ENCODE data around the gene COL5A2.
A peak's percentile ranks its signal among the peaks of the same experiment; 100 is the strongest.

COL5A2 gene

DNA sequence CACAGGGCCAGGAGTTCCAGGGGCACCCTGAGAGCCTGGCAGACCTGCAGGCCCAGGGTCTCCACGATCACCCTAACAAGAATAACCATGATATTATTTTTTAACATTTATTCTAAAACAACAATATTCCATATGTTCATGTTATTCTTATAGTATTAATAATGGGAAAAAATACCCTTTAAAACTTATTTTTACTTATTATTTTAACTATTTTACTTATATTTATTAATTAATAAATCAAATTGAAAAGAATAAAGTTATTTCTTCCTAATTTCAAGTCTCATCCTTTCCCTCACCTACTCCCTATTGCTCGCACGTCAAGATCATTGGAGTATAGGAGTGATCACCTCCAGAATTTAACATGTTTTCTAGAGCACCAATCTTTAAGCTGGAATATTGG lies 133.7 kb downstream of the COL5A2 start:
- TF ChIP-seq, protein P1, sequence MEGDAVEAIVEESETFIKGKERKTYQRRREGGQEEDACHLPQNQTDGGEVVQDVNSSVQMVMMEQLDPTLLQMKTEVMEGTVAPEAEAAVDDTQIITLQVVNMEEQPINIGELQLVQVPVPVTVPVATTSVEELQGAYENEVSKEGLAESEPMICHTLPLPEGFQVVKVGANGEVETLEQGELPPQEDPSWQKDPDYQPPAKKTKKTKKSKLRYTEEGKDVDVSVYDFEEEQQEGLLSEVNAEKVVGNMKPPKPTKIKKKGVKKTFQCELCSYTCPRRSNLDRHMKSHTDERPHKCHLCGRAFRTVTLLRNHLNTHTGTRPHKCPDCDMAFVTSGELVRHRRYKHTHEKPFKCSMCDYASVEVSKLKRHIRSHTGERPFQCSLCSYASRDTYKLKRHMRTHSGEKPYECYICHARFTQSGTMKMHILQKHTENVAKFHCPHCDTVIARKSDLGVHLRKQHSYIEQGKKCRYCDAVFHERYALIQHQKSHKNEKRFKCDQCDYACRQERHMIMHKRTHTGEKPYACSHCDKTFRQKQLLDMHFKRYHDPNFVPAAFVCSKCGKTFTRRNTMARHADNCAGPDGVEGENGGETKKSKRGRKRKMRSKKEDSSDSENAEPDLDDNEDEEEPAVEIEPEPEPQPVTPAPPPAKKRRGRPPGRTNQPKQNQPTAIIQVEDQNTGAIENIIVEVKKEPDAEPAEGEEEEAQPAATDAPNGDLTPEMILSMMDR (IDR thresholded peaks at IDR 0.05; ENCODE audit: low read length, missing control alignments), result no peak

DNA sequence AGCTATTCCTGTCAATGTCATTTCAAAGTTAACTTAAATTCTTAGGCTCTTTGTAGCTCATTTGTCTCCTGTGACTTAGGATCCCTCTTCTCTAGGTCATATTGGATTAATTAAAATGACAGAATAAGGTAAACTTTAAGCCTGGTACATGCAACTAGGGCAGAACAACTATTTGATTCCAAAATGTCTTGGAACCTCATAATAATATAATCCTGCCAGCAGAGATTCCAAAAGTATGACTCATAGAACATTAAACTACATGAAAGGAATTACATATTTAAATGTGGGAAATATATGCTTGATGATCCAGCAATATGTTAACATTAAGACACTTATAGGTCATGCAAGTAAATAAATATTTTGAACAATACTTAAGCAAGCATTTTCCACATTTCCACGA lies 142.0 kb downstream of the COL5A2 start:
- H3K4me3 ChIP-seq (replicated peaks; ENCODE audit: low read depth, low read length), result no peak overlapping the region
- peak; percentile 59 for DNase-seq (ENCODE audit: low read depth)
- TF ChIP-seq, protein P1 (IDR thresholded peaks at IDR 0.05; ENCODE audit: low read length, missing control alignments), result no peak

More for the DNA sequence above, 133.7 kb downstream of the COL5A2 start:
- no peak overlapping the region for H3K4me3 ChIP-seq (replicated peaks; ENCODE audit: low read depth, low read length)
- no peak for DNase-seq (ENCODE audit: low read depth)

DNA sequence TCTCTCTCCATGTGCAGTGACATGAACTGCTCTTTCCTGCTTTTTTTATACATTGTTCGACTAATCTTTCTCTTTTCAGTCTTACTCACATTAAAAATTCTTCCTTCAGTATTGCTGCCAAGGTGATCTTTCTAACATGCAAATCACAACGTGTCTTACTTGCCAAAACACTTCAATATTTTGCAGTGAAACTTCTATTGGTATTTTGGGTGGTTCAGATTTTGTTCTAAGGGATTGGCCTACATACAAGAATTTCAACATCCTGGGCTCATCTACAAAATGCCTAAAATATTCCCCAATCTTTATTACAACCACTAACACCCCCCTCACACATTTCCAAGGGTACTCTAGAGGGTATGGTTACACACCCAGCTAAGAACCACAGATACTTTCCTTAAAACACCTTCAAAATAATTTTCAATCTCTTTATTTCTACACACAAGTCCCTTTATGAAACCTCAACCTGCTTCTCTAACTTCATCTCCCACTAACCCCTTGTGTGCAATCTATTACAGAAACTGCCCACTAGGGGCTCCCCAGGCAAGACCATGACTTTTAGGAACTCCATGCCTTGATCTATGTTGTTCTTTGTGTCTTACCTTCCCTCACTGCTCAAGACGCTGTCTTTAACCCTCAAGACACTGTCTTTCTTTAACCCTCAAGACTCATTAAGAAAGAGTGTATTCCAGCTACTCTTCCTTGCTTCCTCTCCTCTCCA lies 154.5 kb downstream of the COL5A2 start:
- no peak overlapping the region for H3K4me3 ChIP-seq (replicated peaks; ENCODE audit: low read depth, low read length)
- TF ChIP-seq, protein P1 (IDR thresholded peaks at IDR 0.05; ENCODE audit: low read length, missing control alignments), result peak; percentile 54
- DNase-seq (ENCODE audit: low read depth), result no peak

DNA sequence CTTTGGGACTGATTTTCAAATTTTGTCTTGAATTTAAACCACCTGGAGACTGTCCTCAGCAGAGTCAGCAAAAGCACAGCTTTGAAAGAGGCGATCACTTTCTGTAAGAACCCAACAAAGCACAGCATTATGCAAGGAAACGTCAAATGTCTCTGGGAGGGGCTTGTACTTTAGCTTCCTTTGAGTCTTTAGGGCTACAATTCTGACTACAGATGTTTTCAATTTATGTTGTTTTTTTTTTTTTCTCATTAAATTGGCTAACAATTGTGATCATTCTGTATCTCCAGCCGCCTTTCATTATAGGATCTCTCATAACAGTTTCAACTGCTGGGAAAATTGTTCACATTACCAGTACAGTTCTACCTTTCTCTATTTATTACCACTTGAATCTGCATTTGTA lies 157.1 kb downstream of the COL5A2 start:
- TF ChIP-seq, protein P1 (IDR thresholded peaks at IDR 0.05; ENCODE audit: low read length, missing control alignments), result no peak
- peak; percentile 68 for DNase-seq (ENCODE audit: low read depth)
- no peak overlapping the region for H3K4me3 ChIP-seq (replicated peaks; ENCODE audit: low read depth, low read length)

DNA sequence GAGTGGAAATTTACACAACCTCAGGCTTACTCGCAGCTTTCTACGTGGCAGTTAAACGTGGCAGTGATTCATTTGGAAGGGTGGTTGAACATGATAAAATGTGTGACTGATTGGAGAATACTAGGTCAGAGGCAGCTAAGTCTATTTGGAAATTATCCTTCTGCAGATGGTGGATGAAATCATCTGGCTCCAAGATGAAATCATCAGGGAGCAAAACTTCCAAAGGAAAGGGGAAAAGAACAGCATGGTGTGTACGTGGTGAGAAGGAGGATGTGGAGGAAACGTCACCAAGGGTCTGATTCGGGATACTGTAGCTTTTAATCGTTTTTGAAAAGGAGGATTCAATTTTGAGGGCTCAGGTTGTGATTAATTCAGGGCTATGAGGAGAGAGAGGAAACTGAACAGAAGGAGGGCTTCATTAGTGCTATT lies 157.5 kb downstream of the COL5A2 start:
- DNase-seq (ENCODE audit: low read depth), result peak; percentile 90
- H3K4me3 ChIP-seq (replicated peaks; ENCODE audit: low read depth, low read length), result no peak overlapping the region
- TF ChIP-seq, protein P1 (IDR thresholded peaks at IDR 0.05; ENCODE audit: low read length, missing control alignments), result no peak

DNA sequence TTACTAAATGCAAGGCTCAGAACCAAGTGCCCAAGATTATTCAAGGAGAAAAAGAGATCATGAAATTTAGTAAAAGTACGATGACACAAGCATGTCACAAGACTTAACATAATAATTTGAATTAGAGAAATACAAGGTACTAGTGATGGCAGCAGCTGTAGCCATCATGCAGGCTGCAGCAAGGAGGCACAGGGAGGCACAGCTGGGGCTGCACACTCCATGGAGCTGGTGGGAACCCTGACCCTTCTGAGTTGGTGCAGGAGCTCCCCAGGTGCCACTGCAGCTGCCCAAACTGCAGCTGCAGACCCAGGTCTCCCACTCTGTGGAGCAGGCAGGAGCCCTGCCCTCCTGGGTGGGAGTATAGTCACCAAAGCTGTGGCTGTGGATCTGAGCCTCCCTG lies 159.4 kb downstream of the COL5A2 start:
- TF ChIP-seq, protein P1 (IDR thresholded peaks at IDR 0.05; ENCODE audit: low read length, missing control alignments), result no peak
- no peak for DNase-seq (ENCODE audit: low read depth)
- H3K4me3 ChIP-seq (replicated peaks; ENCODE audit: low read depth, low read length), result no peak overlapping the region

DNA sequence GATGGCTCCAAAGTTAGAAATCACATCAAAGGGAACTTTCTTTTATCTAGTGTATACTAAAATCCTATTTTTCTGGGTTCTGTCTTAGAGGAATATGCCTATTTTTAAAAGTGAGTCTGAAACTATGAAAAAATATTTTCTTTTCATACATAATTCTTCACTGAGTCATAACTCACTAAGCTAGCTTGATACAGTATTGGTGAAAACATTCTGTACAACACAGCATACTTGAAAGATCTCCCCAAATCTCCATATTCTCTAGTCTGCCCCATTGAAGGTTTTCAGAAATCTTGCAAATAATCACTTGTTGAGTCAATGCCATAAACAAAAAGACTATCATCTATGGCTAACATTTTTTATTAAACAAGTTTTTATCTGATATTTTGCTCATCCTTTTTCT lies 160.9 kb downstream of the COL5A2 start:
- peak; percentile 39 for DNase-seq (ENCODE audit: low read depth)
- no peak overlapping the region for H3K4me3 ChIP-seq (replicated peaks; ENCODE audit: low read depth, low read length)
- TF ChIP-seq, protein P1 (IDR thresholded peaks at IDR 0.05; ENCODE audit: low read length, missing control alignments), result no peak

Data from fibroblast of pulmonary artery (primary cell).